GM12872 (cell line): ENCODE measurements around the gene ANKRD52.

Source experiments
- TF ChIP-seq, protein P1 (sequence below): IDR thresholded peaks from 3 replicates; pipeline ENCODE4 v1.5.1; 2011; ENCODE audit warnings: low read depth, mild to moderate bottlenecking, low read length, moderate library complexity; ENCODE audit not compliant: insufficient read depth

ANKRD52 gene

DNA sequence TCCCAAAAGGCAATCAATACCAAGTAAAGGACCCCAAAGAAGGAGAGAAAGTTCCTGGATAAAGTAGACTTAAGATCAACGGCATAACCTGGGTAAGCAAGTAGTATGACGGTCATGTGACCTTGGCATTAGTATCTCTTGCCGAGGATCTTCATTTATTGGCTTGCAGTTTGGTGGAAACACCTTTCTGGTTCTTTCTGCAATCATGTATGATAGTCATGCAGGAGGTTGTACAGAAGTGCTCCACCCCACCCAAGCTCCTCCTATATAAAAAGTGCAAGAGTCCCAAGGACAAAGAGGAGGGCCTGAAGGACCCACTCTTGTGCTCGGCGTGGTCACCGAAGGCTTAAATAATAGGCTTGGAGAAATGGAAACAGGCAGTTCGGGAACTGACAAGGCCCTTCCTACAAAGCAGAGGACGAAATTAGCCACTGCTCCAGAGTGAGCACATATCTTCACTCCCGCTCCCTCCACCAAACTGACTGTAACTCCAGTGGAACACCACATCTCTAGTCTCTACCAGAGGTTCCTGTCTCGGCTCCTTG is 41.2 kb upstream of the ANKRD52 start:
- TF ChIP-seq, protein P1, sequence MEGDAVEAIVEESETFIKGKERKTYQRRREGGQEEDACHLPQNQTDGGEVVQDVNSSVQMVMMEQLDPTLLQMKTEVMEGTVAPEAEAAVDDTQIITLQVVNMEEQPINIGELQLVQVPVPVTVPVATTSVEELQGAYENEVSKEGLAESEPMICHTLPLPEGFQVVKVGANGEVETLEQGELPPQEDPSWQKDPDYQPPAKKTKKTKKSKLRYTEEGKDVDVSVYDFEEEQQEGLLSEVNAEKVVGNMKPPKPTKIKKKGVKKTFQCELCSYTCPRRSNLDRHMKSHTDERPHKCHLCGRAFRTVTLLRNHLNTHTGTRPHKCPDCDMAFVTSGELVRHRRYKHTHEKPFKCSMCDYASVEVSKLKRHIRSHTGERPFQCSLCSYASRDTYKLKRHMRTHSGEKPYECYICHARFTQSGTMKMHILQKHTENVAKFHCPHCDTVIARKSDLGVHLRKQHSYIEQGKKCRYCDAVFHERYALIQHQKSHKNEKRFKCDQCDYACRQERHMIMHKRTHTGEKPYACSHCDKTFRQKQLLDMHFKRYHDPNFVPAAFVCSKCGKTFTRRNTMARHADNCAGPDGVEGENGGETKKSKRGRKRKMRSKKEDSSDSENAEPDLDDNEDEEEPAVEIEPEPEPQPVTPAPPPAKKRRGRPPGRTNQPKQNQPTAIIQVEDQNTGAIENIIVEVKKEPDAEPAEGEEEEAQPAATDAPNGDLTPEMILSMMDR = no peak

DNA sequence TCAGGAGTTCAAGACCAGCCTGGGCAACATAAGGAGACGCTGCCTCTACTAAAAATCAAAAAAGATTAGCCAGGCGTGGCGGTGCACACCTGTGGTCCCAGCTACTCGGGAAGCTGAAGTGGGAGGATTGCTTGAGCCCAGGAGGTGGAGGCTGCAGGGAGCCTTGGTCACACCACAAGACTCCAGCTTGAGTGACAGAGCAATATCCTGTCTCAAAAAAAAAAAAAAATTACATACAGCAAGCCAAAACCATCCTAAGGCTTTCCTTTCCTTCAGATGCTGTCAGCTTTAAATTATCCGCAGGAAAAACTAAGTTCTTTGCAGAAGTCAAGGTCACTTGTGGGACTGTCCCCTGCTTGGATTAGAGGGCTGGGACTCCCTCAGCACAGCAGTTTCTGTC is 40.6 kb upstream of the ANKRD52 start:
- TF ChIP-seq, protein P1 = no peak

DNA sequence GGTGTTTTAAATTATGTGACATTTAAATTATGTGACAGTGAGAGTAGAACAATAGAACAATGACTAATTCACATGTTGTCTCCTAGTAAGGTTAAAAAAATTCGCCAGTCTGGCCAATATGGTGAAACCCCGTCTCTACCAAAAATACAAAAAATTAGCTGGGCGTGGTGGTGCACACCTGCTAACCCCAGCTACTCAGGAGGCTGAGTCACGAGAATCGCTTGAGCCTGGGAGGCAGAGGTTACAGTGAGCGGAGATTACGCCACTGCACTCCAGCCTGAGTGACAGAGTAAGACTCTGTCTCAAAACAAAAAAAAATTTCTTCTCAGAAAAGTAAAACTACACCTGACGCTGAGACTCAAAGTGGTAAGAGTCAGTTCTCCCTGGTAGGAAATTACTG is 39.2 kb upstream of the ANKRD52 start:
- TF ChIP-seq, protein P1 = no peak

DNA sequence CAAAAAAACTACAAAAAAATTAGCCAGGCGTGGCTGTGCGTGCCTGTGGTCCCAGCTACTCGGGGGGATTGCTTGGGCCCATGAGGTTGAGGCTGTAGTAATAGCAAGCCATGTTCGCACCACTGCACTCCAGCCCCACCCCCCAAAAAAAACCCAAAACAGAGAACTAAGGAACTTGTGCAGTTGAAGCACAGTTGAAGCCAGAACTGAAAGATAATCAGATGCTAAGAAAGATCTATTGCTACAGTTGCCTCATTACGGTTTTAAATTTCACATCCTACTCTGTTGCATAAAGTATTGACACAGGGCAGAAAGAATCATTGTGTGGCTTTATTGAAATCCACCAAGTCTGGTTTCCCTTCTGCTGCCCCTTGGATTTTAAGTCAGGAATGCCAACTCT is 38.1 kb upstream of the ANKRD52 start:
- TF ChIP-seq, protein P1 = no peak

DNA sequence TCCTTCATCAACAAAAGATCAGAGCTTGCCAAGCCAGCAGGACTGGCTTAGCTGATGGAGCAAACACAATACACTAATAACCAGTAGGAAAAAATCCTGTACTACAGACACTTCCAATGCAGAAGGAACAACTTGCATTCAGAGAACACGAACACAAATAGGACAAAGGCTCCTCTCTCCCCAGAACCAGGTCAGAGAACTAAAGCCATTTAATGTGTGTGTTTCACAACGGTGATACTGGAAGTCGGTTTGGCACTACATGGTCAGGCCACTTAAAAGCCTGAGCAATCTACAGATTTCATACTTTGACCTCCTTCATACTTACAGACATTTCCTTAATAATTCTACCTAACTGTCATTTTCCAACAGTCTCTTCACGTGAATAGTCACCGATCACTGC is 35.6 kb upstream of the ANKRD52 start:
- TF ChIP-seq, protein P1 = no peak

DNA sequence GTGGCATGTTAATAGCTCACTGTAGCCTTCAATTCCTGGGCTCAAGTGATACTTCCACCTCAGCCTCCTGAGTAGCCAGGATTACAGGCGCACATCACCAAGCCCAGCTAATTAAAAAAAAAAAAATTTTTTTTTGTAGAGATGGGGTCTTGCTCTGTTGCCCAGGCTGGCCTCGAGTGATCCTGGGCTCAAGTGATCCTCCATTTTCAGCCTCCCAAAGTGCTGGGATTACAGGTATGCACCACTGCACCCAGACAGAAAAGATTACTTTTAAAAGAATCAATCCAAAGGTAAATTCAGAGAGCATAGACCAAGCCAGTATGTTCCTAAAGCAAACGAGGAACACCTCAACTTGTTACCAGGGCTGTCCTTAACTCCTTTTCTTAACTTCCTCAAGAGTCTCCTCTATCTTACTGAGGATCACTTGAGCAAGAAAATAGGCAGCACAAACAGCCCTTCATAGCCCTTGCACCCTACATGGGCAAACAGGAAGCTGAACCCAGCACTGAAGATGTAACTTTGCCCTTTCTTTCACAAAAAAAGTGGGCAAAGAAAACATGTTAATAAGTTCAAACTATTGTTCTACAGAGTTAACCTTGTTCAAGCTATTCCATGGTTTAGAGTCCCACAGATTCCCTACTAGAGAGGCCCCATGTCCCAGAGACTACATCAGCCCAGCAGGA is 30.7 kb upstream of the ANKRD52 start:
- TF ChIP-seq, protein P1 = no peak

DNA sequence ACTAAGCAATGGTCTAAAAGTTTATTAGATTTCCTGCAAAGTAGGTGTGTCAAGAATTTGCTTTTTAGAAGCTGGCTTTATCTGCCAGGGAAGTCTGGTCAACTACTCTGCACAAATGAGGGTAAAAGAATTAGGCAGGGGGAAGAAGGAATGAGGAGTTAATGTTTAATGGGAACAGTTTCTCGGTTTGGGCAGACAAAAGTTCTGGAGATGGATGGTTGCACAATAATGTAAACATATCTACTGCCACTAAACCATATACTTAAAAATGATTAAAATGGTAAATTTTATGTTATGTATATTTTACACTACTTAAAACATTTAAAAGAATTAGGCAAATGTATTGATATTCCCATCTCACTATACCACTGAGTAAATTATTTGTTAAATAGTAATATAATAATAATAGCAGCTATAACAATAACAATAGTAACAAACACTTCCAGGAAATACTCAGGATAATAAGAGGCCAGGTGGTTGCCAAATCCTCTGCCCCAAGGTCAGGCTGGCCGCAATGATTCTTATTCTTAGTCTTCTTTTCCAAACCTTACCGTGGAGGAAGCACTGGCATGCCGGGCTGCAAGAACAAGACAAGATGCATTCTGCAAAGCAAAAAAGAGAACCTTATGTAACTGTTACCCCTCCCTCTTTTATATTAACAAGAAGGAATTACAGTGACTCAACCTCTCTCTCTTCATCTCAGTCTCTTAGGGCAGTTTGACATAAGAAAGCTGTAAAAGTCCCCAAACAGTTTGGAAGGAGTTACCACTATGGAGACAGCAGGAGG is 28.1 kb upstream of the ANKRD52 start:
- TF ChIP-seq, protein P1 = no peak
